Breast epithelium (tissue), 4 donors: ENCODE results near the gene RPL10L. TPM values are rescaled to one million over a fixed set of nuclear protein-coding genes. Genes with fewer than 3 reads are reported as not detected.

ENCODE experiments used
- DNase-seq, 2 donors: peaks; one replicate each; pipeline ENCODE4 v3.0.0-alpha.2; 2019; ENCODE audit warnings: low spot score in 2 of 2
- H3K27ac ChIP-seq, 2 donors: fragments of 200-600 bp; sonication (generic) in 1 of 2; one replicate each; pipeline ENCODE4 v1.5.1; 2016 to 2019; ENCODE audit warnings: mild to moderate bottlenecking in 1 of 2
- H3K27me3 ChIP-seq, 2 donors: fragments of 200-600 bp; sonication (generic) in 1 of 2; one replicate each; pipeline versions ENCODE4 v1.5.1 to v1.6.0; 2017 to 2019; ENCODE audit warnings: control low read depth in 1 of 2, mild to moderate bottlenecking in 1 of 2
- H3K36me3 ChIP-seq: fragments of 200-600 bp; one replicate; pipeline ENCODE4 v1.5.1; 2019
- H3K4me1 ChIP-seq, 2 donors: fragments of 200-600 bp; sonication (generic); one replicate each; pipeline ENCODE4 v1.5.1; 2016 to 2019; ENCODE audit warnings: control low read depth in 1 of 2
- H3K4me3 ChIP-seq, 3 donors: fragments of 200-600 bp; sonication (generic); 1 replicate in 2 of 3; 2 replicates in 1 of 3; pipeline ENCODE4 v1.5.1; 2016 to 2019; ENCODE audit warnings: mild to moderate bottlenecking in 3 of 3, moderate library complexity in 2 of 3
- H3K9me3 ChIP-seq, 2 donors: fragments of 200-600 bp; sonication (generic) in 1 of 2; one replicate each; pipeline ENCODE4 v1.5.1; 2016 to 2019; ENCODE audit warnings: control low read depth in 1 of 2
- CTCF ChIP-seq, 3 donors: fragments of 450-650 bp; IDR thresholded peaks; one replicate each; pipeline ENCODE4 v1.5.1; 2016 to 2017; ENCODE audit warnings: antibody characterized with exemption in 3 of 3, mild to moderate bottlenecking in 3 of 3, moderate library complexity in 3 of 3
- POLR2A ChIP-seq: fragments of 450-650 bp; IDR thresholded peaks from one replicate; pipeline ENCODE4 v1.6.1; 2016; ENCODE audit warnings: antibody characterized with exemption, mild to moderate bottlenecking, moderate library complexity
- POLR2AphosphoS5 ChIP-seq, 3 donors: sonication (generic); formaldehyde crosslinking; IDR thresholded peaks; one replicate each; pipeline ENCODE4 v1.6.1; 2017; ENCODE audit warnings: antibody characterized with exemption in 3 of 3
- intact Hi-C: fragments of 100-400 bp; cut with DNase I; formaldehyde crosslinking; loops from one replicate; pipeline ENCODE4 v1.15.1; 2023; ENCODE audit warnings: low total_unique reads
- total RNA-seq, 3 donors: library from RNA; depleted of rRNA; stranded (reverse); fragments of >200 nt; gene quantifications; one replicate each; pipeline ENCODE4 v1.1.0, GENCODE V29; 2016

Gene RPL10L
- not detected for total RNA-seq

- no peaks in the 10 kb centered on the region for H3K4me1 ChIP-seq
- H3K27ac ChIP-seq = no peak within 1 kb of the TSS
- H3K36me3 ChIP-seq = no peaks in the 10 kb centered on the region
- DNase-seq = no peak
- intact Hi-C loops = no loop called here
- H3K9me3 ChIP-seq = peaks cover 0 to 9% of the 10 kb centered on the region in 2 donors
- no peak within 1 kb of the TSS for H3K4me3 ChIP-seq
- TF ChIP-seq POLR2AphosphoS5 (IDR thresholded peaks at IDR 0.05) = no peak
- no peak for TF ChIP-seq POLR2A
- no peak for TF ChIP-seq CTCF (IDR thresholded peaks at IDR 0.05)
- H3K27me3 ChIP-seq = no peaks in the 10 kb centered on the region
Measured at GRCh38 chr14:46651526-46652144, at the start of gene RPL10L. RPL10L (minus strand) TSS chr14:46651781; CDS start chr14:46651736, 45 bp downstream.

- Histone ChIP-seq H3K27me3 (no peaks in the 10 kb centered on the region), H3K4me3 (no peak overlapping the region), H3K36me3 (no peaks in the 10 kb centered on the region), H3K9me3 (peaks cover 0 to under 1% of the 10 kb centered on the region in 2 donors), H3K27ac (no peak overlapping the region), H3K4me1 (no peaks in the 10 kb centered on the region)
- intact Hi-C loops = no loop called here
- no peak for DNase-seq
- no peak for TF ChIP-seq CTCF (IDR thresholded peaks at IDR 0.05)
- no peak for TF ChIP-seq POLR2AphosphoS5 (IDR thresholded peaks at IDR 0.05)
- TF ChIP-seq POLR2A = no peak
Measured at GRCh38 chr14:46691819-46692218, 40.2 kb upstream of the RPL10L start.

- no peak for TF ChIP-seq CTCF (IDR thresholded peaks at IDR 0.05)
- TF ChIP-seq POLR2AphosphoS5 (IDR thresholded peaks at IDR 0.05) = no peak
- TF ChIP-seq POLR2A = no peak
- H3K27ac ChIP-seq = no peak overlapping the region
- peaks cover 4 to 17% of the 10 kb centered on the region in 2 donors for H3K9me3 ChIP-seq
- intact Hi-C loops = no loop called here
- no peaks in the 10 kb centered on the region for H3K4me1 ChIP-seq
- H3K36me3 ChIP-seq = no peaks in the 10 kb centered on the region
- H3K27me3 ChIP-seq = no peaks in the 10 kb centered on the region
- no peak overlapping the region for H3K4me3 ChIP-seq
- DNase-seq = no peak
Measured at GRCh38 chr14:46686652-46687051, 35.1 kb upstream of the RPL10L start.

GRCh38 chr14:46672128-46672527 lies 20.5 kb upstream of the RPL10L start:
- intact Hi-C loops = no loop called here
- no peak for DNase-seq
- Histone ChIP-seq H3K4me1 (no peaks in the 10 kb centered on the region), H3K27me3 (no peaks in the 10 kb centered on the region), H3K9me3 (no peaks in the 10 kb centered on the region), H3K27ac (no peak overlapping the region), H3K36me3 (no peaks in the 10 kb centered on the region), H3K4me3 (no peak overlapping the region)
- TF ChIP-seq POLR2AphosphoS5 (IDR thresholded peaks at IDR 0.05) = no peak
- TF ChIP-seq POLR2A = no peak
- TF ChIP-seq CTCF (IDR thresholded peaks at IDR 0.05) = no peak

GRCh38 chr14:46663382-46663781 lies 11.8 kb upstream of the RPL10L start:
- Histone ChIP-seq H3K4me3 (no peak overlapping the region), H3K4me1 (no peaks in the 10 kb centered on the region), H3K9me3 (peaks cover 0 to 8% of the 10 kb centered on the region in 2 donors), H3K27ac (no peak overlapping the region), H3K36me3 (no peaks in the 10 kb centered on the region), H3K27me3 (no peaks in the 10 kb centered on the region)
- no peak for TF ChIP-seq CTCF (IDR thresholded peaks at IDR 0.05)
- no peak for TF ChIP-seq POLR2A
- TF ChIP-seq POLR2AphosphoS5 (IDR thresholded peaks at IDR 0.05) = no peak
- no peak for DNase-seq
- intact Hi-C loops = no loop called here
